A549 (cell line): ENCODE measurements around the gene FASLG. TPM values are rescaled to one million over a fixed set of nuclear protein-coding genes. Genes with fewer than 3 reads are reported as not detected.

Source experiments
- ATAC-seq, 2 experiments: fragments of 200-7000 bp in 1 of 2; fragments of >200 bp in 1 of 2; cut with Nextera tagmentation in 1 of 2; cut with Tn5 transposase in 1 of 2; 3 replicates each; pipeline versions ENCODE4 v1.8.0 to v1.9.1; 2018 to 2020; ENCODE audit warnings: mild to moderate bottlenecking in 1 of 2, moderate library complexity in 1 of 2
- CTCF ChIA-PET: fragments of 300-600 bp; sonication (Branson Sonifier 250); formaldehyde crosslinking; extraction: SDS; loops from one replicate; lab custom pipeline; 2021; ENCODE audit warnings: antibody characterized with exemption, inconsistent platforms; lab: Yijun Ruan, JAX
- POLR2A ChIA-PET: fragments of 350-600 bp; formaldehyde crosslinking; extraction: SDS; loops from one replicate; lab custom pipeline; 2021; ENCODE audit warnings: antibody characterized with exemption, inconsistent platforms; lab: Yijun Ruan, JAX
- DNase-seq, 2 experiments: peaks; one replicate each; pipeline versions ENCODE4 v3.0.0 to v3.0.0-alpha.2; 2011 to 2016; ENCODE audit warnings: low read depth in 1 of 2, low spot score in 1 of 2
- FAIRE-seq: peaks from 2 replicates; lab custom pipeline; 2011; peaks lifted over from hg19 to GRCh38; lab: Jason Lieb, UNC
- H3K27ac ChIP-seq, 2 experiments: fragments of >200 bp; sonication (Bioruptor Twin); formaldehyde crosslinking; 3 replicates each; pipeline ENCODE4 v1.5.1; 2016 to 2017
- H3K4me1 ChIP-seq: fragments of >200 bp; sonication (Bioruptor Twin); formaldehyde crosslinking; 3 replicates; pipeline ENCODE4 v1.6.1; 2016
- H3K4me2 ChIP-seq: fragments of >200 bp; sonication (Bioruptor Twin); formaldehyde crosslinking; 3 replicates; pipeline ENCODE4 v1.6.1; 2016
- H3K4me3 ChIP-seq: fragments of >200 bp; sonication (Bioruptor Twin); formaldehyde crosslinking; 3 replicates; pipeline ENCODE4 v1.5.1; 2016
- H3K9me3 ChIP-seq: fragments of >200 bp; sonication (Bioruptor Twin); formaldehyde crosslinking; 3 replicates; pipeline ENCODE4 v1.6.1; 2016
- BHLHE40 ChIP-seq: IDR thresholded peaks from 2 replicates; pipeline ENCODE4 v1.6.1; 2012; ENCODE audit warnings: low read depth, low read length, inconsistent platforms
- CBX2 ChIP-seq: fragments of 200-600 bp; sonication (generic); IDR thresholded peaks from 2 replicates; pipeline ENCODE4 v1.6.1; 2016; ENCODE audit warnings: low read depth, mild to moderate bottlenecking, borderline replicate concordance
- CEBPB ChIP-seq, 2 experiments: fragments of >200 bp in 1 of 2; sonication (Bioruptor Twin) in 1 of 2; formaldehyde crosslinking in 1 of 2; IDR thresholded peaks; 2 replicates each; pipeline ENCODE4 v1.6.1; 2012 to 2016
- EHF ChIP-seq: fragments of 250-450 bp; sonication (Bioruptor Pico); IDR thresholded peaks from 2 replicates; pipeline ENCODE4 v1.5.0; 2020; ENCODE audit warnings: mild to moderate bottlenecking
- EP300 ChIP-seq, 2 experiments: fragments of >200 bp; sonication (Bioruptor Twin); formaldehyde crosslinking; IDR thresholded peaks; 2 replicates in 1 of 2; 3 replicates in 1 of 2; pipeline ENCODE4 v1.6.1; 2016 to 2017
- FOSL2 ChIP-seq, 2 experiments: fragments of 450-650 bp in 1 of 2; fragments of >200 bp in 1 of 2; sonication (Bioruptor Twin) in 1 of 2; formaldehyde crosslinking; IDR thresholded peaks; 2 replicates each; pipeline versions ENCODE4 v1.5.0 to v1.6.1; 2016 to 2020; ENCODE audit warnings: mild to moderate bottlenecking in 1 of 2, moderate library complexity in 1 of 2
- HDAC2 ChIP-seq: fragments of 200-600 bp; sonication (generic); IDR thresholded peaks from 2 replicates; pipeline ENCODE4 v1.6.1; 2016
- HEYL ChIP-seq: fragments of 250-450 bp; sonication (Bioruptor Pico); IDR thresholded peaks from 2 replicates; pipeline ENCODE4 v1.8.0; 2021; ENCODE audit warnings: mild to moderate bottlenecking, moderate library complexity
- JUNB ChIP-seq: fragments of >200 bp; sonication (Bioruptor Twin); formaldehyde crosslinking; IDR thresholded peaks from 2 replicates; pipeline ENCODE4 v1.6.1; 2016
- KDM5A ChIP-seq: fragments of 200-600 bp; sonication (generic); IDR thresholded peaks from 2 replicates; pipeline ENCODE4 v1.6.1; 2016; ENCODE audit warnings: antibody characterized with exemption, mild to moderate bottlenecking
- MAFK ChIP-seq: fragments of 450-650 bp; IDR thresholded peaks from 2 replicates; pipeline ENCODE4 v1.6.1; 2014; ENCODE audit not compliant: partially characterized antibody
- MYC ChIP-seq: IDR thresholded peaks from 2 replicates; pipeline ENCODE4 v1.6.1; 2012; ENCODE audit warnings: mild to moderate bottlenecking, inconsistent platforms, low read length, improper control_type of control experiment, borderline replicate concordance
- NFE2L2 ChIP-seq: fragments of 150-350 bp; conservative IDR thresholded peaks from 2 replicates; pipeline ENCODE4 v1.6.1; 2014; ENCODE audit warnings: low read length
- PHF8 ChIP-seq: fragments of 200-600 bp; sonication (generic); IDR thresholded peaks from 2 replicates; pipeline ENCODE4 v1.6.1; 2016; ENCODE audit warnings: low read depth, mild to moderate bottlenecking, antibody characterized with exemption, moderate library complexity, borderline replicate concordance
- POLR2A ChIP-seq: IDR thresholded peaks from 2 replicates; pipeline ENCODE4 v1.6.1; 2012; ENCODE audit warnings: mild to moderate bottlenecking, low read length
- RAD21 ChIP-seq, 2 experiments: fragments of >200 bp in 1 of 2; sonication (Bioruptor Twin) in 1 of 2; formaldehyde crosslinking in 1 of 2; IDR thresholded peaks in 1 of 2; conservative IDR thresholded peaks in 1 of 2; 2 replicates in 1 of 2; 3 replicates in 1 of 2; pipeline ENCODE4 v1.6.1; 2012 to 2018; ENCODE audit warnings: inconsistent platforms in 1 of 2
- RFX5 ChIP-seq: fragments of 450-650 bp; IDR thresholded peaks from 2 replicates; pipeline ENCODE4 v1.7.1; 2014; ENCODE audit warnings: antibody characterized with exemption, mild to moderate bottlenecking, moderate library complexity
- SREBF2 ChIP-seq: fragments of 450-650 bp; IDR thresholded peaks from 2 replicates; pipeline ENCODE4 v1.6.1; 2014; ENCODE audit warnings: mild to moderate bottlenecking, moderate library complexity
- TFCP2L1 ChIP-seq: fragments of 250-450 bp; sonication (Bioruptor Pico); IDR thresholded peaks from 2 replicates; pipeline ENCODE4 v1.5.0; 2021; ENCODE audit warnings: mild to moderate bottlenecking
- TP53 ChIP-seq: fragments of 250-450 bp; sonication (Bioruptor Pico); IDR thresholded peaks from 2 replicates; pipeline ENCODE4 v1.5.0; 2021; ENCODE audit warnings: mild to moderate bottlenecking, moderate library complexity
- ZC3H11A ChIP-seq: fragments of 450-650 bp; IDR thresholded peaks from 2 replicates; pipeline ENCODE4 v1.6.1; 2014; ENCODE audit warnings: antibody characterized with exemption, mild to moderate bottlenecking
- ZFP36 ChIP-seq: fragments of 450-650 bp; IDR thresholded peaks from 2 replicates; pipeline ENCODE4 v1.6.1; 2014; ENCODE audit warnings: borderline replicate concordance; ENCODE audit not compliant: partially characterized antibody
- WGBS: methylation state at CpG from one replicate; pipeline ENCODE4 v1.1.6; 2017; ENCODE audit errors: missing lambda C conversion rate; 5-methylcytosine and 5-hydroxymethylcytosine counted together
- polyA plus RNA-seq, 4 experiments: library from polyadenylated mRNA; depleted of rRNA in 3 of 4; stranded (reverse); fragments of >200 nt; fragmentation: RNase III in 1 of 4; extraction: RNeasy Plus Mini Kit Qiagen cat#74134 plus additional on column Dnase treatment in 1 of 4; gene quantifications; 2 replicates in 3 of 4; 3 replicates in 1 of 4; pipeline ENCODE4 v1.2.3, GENCODE V29; 2011 to 2017
- small RNA-seq, 6 experiments: library from RNA; depleted of rRNA; stranded (forward); fragments of <200 nt; gene quantifications; one replicate each; pipeline ENCODE3, GENCODE V24; 2012
- TF ChIP-seq, protein P1 (sequence below): fragments of 150-350 bp; IDR thresholded peaks from 2 replicates; pipeline ENCODE4 v1.6.1; 2014; ENCODE audit warnings: low read depth, mild to moderate bottlenecking, low read length
- TF ChIP-seq, protein P2 (sequence below): fragments of 250-450 bp; sonication (Bioruptor Pico); IDR thresholded peaks from 2 replicates; pipeline ENCODE4 v1.5.0; 2020; ENCODE audit warnings: low read depth, mild to moderate bottlenecking, moderate library complexity
- TF ChIP-seq, protein P3 (sequence below): IDR thresholded peaks from 2 replicates; pipeline ENCODE4 v1.6.1; 2012
- TF ChIP-seq, protein P4 (sequence below): fragments of 250-450 bp; sonication (Bioruptor Pico); IDR thresholded peaks from 2 replicates; pipeline ENCODE4 v1.5.0; 2021; ENCODE audit warnings: mild to moderate bottlenecking, moderate library complexity, borderline replicate concordance

FASLG gene
- polyA plus RNA-seq, 2 of the 4 experiments (the other 2 are of a cell fraction), result not detected

DNA sequence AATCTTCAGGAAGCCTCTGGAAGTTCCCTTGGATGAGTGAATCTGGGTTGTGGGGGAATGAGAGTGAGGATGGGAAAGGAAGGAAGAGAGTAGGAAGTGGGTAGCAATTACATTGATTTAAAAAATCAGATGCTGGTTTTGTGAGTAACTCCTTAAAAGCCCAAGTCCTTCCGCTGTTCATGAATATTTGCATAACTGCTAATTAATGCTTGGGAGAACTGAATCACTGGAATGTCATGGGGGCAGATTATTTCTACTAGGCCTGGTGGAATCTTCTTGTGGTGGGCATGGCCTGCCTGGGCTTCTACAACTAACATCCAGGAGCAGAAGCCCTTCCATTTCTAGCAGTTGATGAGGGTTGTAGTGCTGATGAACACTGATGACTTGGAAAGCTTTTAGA is 52.7 kb downstream of the FASLG start:
- Histone ChIP-seq H3K9me3 (no peaks in the 10 kb centered on the region), H3K4me3 (no peak overlapping the region), H3K4me1 (no peaks in the 10 kb centered on the region; the same call in 2 of the 3 replicates), H3K27ac (no peak overlapping the region), H3K4me2 (no peak overlapping the region)
- TF ChIP-seq EHF (CRISPR knock-in tag), result no peak
- TF ChIP-seq, protein P1, sequence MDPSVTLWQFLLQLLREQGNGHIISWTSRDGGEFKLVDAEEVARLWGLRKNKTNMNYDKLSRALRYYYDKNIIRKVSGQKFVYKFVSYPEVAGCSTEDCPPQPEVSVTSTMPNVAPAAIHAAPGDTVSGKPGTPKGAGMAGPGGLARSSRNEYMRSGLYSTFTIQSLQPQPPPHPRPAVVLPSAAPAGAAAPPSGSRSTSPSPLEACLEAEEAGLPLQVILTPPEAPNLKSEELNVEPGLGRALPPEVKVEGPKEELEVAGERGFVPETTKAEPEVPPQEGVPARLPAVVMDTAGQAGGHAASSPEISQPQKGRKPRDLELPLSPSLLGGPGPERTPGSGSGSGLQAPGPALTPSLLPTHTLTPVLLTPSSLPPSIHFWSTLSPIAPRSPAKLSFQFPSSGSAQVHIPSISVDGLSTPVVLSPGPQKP, result no peak
- no peak for TF ChIP-seq EP300 (IDR thresholded peaks at IDR 0.05)
- TF ChIP-seq RAD21 (conservative IDR thresholded peaks at IDR 0.05 in 1 of 2, IDR thresholded peaks at IDR 0.05 in 1 of 2), result no peak
- TF ChIP-seq TFCP2L1 (CRISPR knock-in tag), result no peak
- TF ChIP-seq FOSL2 (IDR thresholded peaks at IDR 0.05), result no peak
- no peak for TF ChIP-seq FOSL2 (CRISPR knock-in tag; IDR thresholded peaks at IDR 0.05)
- TF ChIP-seq CEBPB (IDR thresholded peaks at IDR 0.05), result no peak
- TF ChIP-seq JUNB, result no peak
- TF ChIP-seq, protein P2, sequence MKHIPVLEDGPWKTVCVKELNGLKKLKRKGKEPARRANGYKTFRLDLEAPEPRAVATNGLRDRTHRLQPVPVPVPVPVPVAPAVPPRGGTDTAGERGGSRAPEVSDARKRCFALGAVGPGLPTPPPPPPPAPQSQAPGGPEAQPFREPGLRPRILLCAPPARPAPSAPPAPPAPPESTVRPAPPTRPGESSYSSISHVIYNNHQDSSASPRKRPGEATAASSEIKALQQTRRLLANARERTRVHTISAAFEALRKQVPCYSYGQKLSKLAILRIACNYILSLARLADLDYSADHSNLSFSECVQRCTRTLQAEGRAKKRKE (CRISPR knock-in tag), result no peak
- no peak for TF ChIP-seq CBX2
- TF ChIP-seq, protein P3, sequence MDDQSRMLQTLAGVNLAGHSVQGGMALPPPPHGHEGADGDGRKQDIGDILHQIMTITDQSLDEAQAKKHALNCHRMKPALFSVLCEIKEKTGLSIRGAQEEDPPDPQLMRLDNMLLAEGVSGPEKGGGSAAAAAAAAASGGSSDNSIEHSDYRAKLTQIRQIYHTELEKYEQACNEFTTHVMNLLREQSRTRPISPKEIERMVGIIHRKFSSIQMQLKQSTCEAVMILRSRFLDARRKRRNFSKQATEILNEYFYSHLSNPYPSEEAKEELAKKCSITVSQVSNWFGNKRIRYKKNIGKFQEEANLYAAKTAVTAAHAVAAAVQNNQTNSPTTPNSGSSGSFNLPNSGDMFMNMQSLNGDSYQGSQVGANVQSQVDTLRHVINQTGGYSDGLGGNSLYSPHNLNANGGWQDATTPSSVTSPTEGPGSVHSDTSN, result no peak
- TF ChIP-seq MAFK, result no peak
- ChIA-PET POLR2A (no interaction called here), CTCF (interaction anchor here (1.3 kb wide), 1 partner anchor 102 kb away, joined by 5 read pairs; no protein-coding TSS in a partner anchor)
- DNase-seq, result no peak
- ATAC-seq, result no peak
- no peak for FAIRE-seq
- WGBS, result 82% methylated on average over 1 of the region's 1 CpG

DNA sequence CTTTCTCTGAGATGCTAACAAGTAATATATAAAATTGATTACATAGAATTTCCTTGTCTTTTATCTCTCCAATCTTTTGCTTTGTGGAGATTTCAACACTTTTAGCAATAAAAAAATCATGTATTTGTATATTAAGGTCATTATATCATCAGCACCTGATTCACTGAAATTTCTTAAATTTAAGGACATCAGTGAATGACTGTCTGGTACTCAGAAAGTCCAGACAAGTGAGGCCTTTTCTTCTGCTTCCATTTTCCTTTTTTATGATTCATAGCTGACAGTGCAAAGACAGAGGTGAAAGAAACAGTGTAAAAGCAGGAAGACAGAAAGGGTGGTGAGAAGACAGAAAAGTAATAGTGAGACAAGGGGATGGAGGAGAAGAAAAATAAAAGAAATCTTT is 54.6 kb downstream of the FASLG start:
- TF ChIP-seq HEYL (CRISPR knock-in tag) (no peak), KDM5A (no peak), NFE2L2 (no peak), SREBF2 (no peak), RFX5 (no peak), PHF8 (no peak), ZFP36 (no peak), HDAC2 (no peak), RAD21 (conservative IDR thresholded peaks at IDR 0.05 in 1 of 2, IDR thresholded peaks at IDR 0.05 in 1 of 2) (no peak), ZC3H11A (no peak), TP53 (CRISPR knock-in tag) (no peak), POLR2A (no peak), BHLHE40 (no peak), MYC (no peak)
- TF ChIP-seq, protein P4, sequence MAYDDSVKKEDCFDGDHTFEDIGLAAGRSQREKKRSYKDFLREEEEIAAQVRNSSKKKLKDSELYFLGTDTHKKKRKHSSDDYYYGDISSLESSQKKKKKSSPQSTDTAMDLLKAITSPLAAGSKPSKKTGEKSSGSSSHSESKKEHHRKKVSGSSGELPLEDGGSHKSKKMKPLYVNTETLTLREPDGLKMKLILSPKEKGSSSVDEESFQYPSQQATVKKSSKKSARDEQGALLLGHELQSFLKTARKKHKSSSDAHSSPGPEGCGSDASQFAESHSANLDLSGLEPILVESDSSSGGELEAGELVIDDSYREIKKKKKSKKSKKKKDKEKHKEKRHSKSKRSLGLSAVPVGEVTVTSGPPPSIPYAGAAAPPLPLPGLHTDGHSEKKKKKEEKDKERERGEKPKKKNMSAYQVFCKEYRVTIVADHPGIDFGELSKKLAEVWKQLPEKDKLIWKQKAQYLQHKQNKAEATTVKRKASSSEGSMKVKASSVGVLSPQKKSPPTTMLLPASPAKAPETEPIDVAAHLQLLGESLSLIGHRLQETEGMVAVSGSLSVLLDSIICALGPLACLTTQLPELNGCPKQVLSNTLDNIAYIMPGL (CRISPR knock-in tag), result no peak
- TF ChIP-seq, all 56 proteins: peak for 0
- Histone ChIP-seq H3K4me1 (peaks cover 10% of the 10 kb centered on the region), H3K4me3 (no peak overlapping the region), H3K9me3 (no peaks in the 10 kb centered on the region), H3K4me2 (no peak overlapping the region), H3K27ac (no peak overlapping the region)
- FAIRE-seq, result no peak
- ChIA-PET CTCF (interaction anchor here (0.9 to 1.3 kb wide), 2 partner anchors 25 to 264 kb away, joined by 3 read pairs; no protein-coding TSS in a partner anchor), POLR2A (no interaction called here)
- no peak for DNase-seq
- no peak for ATAC-seq

Small RNA genes lying within 50 kb of the gene (small RNA-seq; reads per million reads assigned to genes)
- gene RNU6-693P, result 0 reads per million in 6 experiments

Other genes with a start within 250 kb of the FASLG start
- gene C1orf105, start 238.4 kb upstream of the FASLG start, polyA plus RNA-seq (2011; rRNA removed), result 0.38 and 0.40 TPM in 2 replicates
- not detected in 3 replicates for gene C1orf105, start 238.4 kb upstream of the FASLG start, polyA plus RNA-seq (2017; fragmentation: RNase III; extraction: RNeasy Plus Mini Kit Qiagen cat#74134 plus additional on column Dnase treatment)
- 50.0 and 51.4 TPM in 2 replicates for gene PIGC, start 215.0 kb upstream of the FASLG start, polyA plus RNA-seq (2011; rRNA removed)
- gene PIGC, start 215.0 kb upstream of the FASLG start, polyA plus RNA-seq (2017; fragmentation: RNase III; extraction: RNeasy Plus Mini Kit Qiagen cat#74134 plus additional on column Dnase treatment), result 24.9 to 32.2 TPM (median 30.7 TPM) in 3 replicates
- gene SUCO, start 126.0 kb upstream of the FASLG start, polyA plus RNA-seq (2011; rRNA removed), result 17.7 and 21.8 TPM in 2 replicates
- 10.0 to 10.6 TPM (median 10.3 TPM) in 3 replicates for gene SUCO, start 126.0 kb upstream of the FASLG start, polyA plus RNA-seq (2017; fragmentation: RNase III; extraction: RNeasy Plus Mini Kit Qiagen cat#74134 plus additional on column Dnase treatment)